GM19452 (cell line): ENCODE data around the gene PQBP1.

ENCODE experiments used
- ATAC-seq: cut with Tn5 transposase; IDR thresholded peaks from one replicate; pipeline ENCODE4 v1.9.1; 2021; ENCODE audit not compliant: unreplicated experiment

PQBP1 gene

DNA sequence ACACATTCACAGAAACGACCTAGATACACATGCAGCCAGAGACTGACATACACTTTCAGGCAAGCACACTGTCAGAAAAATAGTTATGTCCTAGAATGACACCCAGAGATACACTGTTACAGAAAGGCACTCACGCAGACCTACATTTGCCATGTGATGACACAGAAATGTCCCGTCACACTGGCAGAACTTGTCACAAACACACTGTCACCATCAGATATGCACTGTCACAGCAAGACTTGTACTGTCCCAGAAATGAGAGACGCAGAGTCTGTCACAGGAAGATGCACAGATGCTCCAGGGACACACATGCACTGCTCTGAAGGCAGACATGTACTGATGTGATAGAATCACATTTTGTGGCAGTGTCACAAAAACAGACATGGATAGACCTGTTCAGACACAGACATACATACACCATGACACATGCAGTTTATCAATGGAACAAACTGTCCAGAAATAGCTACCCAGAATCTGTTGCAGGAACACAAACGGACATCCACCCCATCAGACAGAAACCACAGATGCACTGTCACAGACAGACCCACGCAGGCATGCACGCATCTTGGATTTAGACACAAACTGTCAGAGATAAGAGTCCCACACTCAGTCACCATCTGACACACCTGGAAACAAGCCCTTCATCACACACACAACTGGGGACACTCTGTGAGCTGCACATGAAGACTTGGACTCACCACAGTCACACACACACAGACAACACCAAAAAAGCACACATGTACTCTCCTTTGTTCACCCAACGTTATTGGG, 22.4 kb downstream of the PQBP1 start:
- ATAC-seq: no peak

DNA sequence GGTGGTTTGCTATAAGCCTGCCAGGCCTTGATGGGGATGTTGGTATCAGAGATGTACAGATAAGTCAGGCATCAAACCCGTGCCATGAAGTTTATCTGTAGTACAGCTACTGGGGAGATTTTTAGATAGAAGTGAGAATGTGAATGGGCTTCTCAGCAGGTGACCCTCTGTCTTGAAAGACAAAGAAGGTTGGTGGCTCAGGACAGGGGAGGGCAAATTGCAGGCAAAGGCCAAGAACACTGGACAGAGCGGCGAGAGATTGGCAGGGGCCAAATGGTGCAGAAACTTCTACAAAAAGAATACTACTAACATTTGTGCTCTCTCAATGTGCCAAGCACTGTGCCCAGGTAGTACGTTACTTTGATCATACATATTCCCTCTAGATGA, 23.0 kb downstream of the PQBP1 start:
- ATAC-seq: no peak

DNA sequence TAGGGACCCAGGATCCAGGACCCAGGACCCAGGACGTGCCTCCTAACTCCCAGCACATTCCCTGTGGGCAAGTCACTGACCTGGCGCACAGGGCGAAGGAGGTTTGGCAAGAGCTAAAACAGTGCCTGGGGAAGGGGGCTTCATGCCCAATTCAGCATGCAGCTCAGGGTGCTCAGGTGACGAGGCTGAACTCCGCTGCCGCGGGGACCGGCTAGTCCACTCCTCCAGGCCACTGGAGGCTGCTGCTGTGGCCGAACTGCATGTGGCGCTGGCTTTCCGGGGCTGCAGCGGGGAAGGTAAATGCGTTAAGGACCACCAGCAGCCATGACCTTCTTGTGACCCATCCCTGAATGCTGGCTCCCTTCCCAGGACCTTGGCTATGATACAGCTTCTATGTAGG, 26.0 kb downstream of the PQBP1 start:
- ATAC-seq: no peak

DNA sequence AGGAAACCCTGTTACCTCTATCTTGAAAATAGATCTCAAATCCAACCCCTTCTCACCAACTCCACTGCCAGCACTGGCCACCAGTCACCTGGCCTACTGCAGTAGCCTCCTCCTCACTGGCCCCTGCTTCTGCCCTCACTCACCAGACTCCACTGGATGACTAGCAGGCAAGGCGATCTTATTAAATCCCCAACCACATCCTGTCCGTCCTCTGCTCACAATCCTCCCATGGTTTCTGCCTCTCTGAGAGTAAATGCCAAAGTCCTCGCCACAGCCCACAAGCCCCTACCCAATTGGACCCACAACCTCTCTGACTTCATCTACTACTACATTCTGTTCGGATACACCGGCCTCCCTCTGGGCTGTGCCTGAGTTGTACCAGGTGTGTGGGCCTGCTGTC, 26.5 kb downstream of the PQBP1 start:
- no peak for ATAC-seq

DNA sequence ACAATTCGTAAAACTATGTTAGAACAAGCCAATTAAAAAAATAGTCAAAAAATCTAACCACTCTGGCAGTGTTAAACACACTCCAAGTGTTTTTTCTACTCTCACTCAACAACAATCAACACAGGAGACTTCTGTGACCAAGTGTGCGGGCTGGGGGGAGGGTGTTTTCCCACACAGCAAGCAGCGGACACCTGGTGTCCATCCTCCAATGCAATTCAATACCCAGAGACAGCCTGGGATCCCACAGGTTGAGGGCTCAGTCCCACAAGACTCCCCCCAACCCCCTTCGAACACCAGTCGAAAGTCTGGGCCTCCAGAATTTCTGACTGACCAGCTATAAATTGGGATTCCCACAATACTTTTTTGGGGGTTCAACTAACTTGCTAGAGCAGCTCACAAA, 29.4 kb downstream of the PQBP1 start:
- no peak for ATAC-seq

DNA sequence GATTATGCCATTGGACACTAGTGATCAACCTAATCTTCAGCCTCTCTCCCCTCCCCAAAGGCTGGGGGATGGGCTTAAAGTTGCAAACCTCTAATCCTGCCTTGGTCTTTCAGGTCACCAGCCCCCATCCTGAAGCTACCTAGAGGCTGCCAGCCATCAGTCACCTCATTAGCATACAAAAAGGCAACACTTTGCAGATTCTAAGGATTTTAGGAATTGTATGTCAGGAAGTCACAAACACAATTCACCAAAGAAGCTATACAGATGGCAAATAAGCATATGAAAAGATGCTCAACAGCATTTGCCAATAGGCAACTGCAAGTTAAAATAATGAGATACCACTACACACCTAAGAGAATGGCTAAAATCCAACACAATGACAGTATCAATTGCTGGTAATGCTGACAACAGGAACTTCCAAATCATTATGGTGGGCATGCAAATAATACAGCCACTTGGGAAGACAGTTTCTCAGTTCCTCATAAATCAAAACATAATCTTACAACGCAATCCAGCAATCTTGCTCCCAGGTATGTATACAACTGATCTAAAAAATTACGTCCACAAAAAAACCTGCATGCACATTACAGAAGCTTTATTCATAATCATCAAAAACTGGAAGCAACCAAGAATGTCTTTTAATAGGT, 30.1 kb downstream of the PQBP1 start:
- ATAC-seq: no peak

DNA sequence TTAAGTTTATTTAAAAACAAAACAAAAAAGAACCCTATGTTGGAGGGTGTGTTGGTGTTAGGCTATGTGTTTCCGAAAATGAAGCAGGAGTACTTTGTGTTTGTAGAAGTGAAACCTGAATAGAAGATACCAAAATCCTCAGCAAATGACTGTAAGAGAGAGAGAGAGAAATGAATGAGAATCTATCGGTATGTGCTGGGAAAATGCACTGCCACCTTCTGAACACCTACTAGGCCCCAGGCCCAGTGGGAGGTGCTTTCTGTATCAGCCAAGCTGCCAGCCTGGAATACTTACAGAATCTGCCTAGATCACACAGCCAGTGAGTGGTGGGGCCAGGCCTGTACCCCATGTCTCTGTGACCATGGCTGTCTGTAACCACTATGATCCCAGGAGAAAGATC, 36.0 kb downstream of the PQBP1 start:
- no peak for ATAC-seq

DNA sequence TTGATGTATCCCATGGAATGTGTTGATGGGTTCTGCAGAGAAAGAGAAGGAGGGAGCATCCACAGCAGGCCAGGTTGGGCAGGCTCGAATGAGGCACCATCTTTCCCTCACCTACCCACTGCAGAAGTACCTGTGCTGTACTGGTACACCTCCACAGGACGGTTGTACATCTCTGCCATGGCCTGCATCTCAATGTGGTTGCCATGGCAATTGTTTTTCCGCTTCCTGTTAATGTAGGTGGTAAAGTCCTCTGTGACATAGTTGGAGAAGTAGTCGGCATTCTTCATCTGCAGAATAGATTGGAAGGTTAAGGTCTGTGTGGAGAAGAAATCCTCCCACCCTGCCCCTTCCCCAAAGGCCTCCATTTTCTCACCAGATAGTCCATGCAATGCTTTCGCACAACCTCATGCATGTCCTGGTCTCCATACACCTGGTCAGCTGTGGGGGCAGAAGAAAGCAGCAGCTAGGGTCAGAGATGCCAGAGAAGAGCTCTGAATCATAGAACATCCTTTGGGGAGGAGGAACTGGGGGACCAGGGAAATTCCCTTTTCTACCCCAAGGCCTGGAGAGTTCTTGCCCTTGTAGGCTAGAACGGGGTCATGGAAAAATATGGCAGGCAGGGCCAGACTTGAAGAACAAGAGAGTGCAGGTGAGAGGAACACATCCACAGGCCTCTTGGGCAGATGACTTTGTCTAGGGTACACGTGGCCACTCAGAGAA, 37.0 kb downstream of the PQBP1 start:
- no peak for ATAC-seq

DNA sequence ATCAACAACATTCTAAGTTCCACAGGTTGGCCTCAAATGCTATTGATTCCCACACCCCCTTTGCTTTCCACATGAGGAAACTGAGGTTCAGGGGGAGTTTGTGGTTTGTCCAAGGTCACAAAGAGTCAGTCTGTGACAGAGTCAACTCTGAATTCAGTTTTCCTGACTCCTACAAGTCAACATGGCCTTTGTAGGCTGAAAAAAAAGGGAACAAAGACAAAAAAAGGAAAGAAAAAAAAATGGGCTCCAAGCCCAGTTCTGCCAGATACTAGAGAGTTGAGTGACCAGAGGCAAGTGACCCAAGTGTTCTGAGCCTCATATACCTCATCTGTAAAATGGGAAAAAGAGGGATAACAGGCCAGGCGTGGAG, 37.6 kb downstream of the PQBP1 start:
- ATAC-seq: no peak

DNA sequence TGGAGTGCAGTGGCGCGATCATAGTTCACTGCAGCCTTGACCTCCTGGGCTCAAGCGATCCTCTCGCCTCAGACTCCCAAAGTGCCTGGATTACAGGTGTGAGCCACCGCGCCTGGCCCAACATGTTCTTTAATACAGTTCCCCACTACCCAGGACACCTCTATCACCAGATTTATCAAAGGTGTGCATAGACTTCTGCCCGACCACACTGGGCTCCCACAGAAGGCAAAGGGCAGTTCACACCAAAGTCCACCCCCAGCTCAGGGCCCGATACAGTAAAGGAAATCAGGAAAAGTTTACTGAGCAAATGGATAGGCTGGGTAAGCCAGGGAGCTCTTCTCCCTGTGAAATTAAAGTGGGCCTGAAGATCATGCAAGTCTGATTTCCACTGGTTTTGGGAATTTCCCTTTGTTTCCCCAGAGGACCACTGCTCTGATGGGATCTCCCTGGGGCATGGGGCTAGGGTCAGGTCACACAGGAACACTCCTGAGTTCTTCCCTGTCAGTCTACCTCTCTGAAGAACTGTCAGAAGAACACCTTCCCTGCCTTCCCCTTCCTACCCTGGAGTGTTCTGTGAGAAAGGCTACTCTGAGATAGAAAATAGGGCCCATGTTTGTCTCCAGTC, 38.8 kb downstream of the PQBP1 start:
- ATAC-seq: no peak

DNA sequence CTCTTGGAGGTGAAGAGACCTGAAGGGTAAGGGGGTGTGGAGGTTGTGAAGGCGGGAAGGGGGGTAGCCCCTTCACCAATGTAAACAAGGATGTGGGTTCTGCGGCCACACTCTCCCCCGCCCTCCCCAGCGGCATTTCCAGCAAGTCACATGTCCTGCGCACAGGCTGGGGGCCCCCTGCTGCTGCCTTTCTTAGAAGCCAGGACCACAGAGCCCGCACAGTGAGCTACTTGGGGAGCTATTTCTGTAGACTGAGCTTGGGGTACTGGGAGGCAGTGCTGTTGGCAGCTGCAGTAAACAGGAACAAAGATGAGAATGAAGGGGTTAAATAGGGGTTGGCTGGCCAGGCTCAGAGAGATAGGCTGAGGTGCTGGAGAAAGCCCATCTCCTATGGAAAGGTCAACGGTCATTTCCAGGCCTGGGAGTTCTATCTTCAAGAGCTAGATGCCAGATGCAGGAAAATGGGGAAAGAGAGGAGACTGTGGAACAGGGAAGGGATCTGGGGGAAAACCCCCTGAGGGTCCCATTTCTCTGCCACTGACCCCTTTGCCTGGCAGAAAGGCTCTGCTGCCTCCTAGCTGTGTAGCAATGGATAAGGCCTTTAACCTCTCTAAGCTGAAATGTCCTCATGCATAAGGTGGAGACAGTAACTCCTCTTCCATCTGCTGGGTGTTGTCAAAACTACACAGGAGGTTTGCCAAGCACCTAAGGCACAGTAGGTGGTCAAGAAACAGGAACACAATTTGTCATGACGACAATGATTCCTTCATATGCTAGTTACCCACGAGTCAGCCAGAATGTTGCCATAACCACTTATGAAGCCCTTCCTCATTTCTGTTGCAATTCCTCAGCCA, 39.6 kb downstream of the PQBP1 start:
- ATAC-seq: peak; percentile 56

DNA sequence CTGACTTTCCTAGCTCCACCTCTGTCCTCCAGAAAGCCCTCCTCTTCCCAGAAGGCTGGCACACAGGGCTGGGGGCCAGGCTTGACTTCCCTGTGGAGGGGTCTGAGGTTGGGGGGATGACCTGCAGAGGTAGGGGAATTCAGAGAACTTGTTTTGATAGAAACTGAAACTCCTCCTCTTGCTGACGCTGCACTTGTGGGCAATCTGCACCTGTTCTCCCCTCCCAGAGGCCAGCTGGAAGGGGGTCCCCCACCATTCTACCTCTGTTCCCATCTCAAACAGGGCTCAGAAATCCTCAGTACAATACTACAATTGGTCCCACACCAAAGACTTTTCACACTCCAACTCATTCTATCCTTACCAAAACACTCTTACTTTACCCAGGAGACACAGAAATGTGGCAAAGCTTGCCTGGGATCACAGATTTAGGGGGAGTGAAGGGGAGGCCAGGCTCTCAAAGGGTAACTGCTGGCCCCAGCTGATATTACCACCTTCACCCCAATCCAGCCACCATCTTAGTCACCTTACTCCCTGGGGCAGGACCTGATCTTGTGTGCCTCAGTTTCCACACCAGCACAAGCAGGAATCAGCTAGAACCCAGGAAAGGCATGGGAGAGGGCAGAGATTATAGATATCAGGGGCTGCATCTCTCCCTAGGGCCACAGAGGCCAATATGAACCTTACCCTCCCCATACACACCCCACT, 41.1 kb downstream of the PQBP1 start:
- peak; percentile 45 for ATAC-seq

DNA sequence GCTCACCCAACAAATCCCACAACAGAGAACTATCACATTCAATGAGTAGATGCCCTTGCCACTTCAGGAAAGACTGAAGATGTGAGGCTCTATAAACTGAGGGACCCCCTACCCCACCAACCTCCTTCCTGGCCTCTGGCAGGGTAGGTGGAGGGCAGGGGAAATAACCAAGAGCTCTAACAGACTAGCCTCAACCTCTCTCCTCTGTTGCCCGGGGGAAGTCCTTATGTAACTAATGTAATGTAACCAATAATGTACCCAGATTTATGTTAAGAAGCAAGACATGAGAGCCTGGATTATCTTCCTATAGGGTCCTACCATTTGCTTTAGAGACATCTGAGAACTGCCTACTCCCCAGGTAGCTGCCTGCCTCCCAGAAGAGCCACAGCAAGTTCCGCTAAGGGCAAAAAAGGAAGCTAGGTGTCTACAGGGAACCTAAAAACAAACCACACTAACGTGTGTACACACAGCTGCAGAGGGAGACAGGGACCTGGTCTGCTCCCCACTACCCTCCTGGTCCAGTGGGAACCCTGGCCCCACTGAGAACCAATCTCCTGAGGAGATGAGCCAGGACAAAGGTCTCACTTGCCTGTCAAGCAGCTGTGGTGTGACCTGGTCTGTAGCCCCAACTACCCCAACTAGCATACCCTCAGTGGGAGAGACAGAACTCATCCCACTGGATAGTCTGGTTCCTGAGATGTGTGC, 41.9 kb downstream of the PQBP1 start:
- no peak for ATAC-seq

DNA sequence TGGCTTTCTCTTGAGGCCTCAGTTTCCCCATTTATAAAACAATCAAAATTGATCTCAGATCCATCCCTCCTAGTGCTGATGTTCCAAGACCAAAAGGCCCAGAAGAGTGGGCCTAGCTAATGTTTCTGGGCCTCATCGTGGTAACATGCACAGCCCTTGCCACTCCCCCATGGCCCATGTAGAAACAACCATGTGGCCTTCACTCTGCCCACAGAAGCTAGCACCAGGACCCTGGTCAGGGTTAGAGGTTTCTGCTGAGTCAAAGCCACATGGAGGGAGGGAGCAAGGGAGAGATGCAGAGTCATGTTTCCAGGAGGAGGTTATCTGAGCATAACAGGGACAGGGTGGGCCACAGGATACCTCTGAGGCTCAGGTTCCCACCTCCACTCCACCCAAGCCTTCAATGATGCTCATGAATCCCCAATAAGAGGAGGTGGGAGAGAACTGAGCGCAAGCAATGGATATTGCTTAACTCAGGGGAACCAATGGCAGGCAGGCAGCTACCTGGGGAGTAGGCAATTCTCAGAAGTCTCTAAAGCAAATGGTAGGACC, 42.8 kb downstream of the PQBP1 start:
- no peak for ATAC-seq

DNA sequence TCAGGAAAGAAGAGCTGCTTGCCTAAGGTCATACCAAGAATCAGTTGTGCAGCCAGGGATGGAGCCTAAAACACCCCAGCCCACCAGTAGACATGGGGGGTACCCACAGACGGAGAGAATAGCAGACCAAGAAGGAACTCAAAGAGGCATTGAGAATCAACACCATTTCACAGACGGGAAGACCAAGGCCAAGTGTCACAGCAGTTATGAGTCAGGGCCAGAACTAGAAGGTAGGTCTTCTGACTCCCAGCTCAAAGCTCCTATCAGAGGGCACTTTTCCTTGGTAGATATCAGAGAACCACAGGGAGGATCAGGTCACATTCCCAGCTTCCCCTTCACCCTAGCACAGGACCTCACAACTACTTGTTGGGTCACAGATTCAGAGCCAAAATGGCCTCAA, 45.2 kb downstream of the PQBP1 start:
- ATAC-seq: no peak

DNA sequence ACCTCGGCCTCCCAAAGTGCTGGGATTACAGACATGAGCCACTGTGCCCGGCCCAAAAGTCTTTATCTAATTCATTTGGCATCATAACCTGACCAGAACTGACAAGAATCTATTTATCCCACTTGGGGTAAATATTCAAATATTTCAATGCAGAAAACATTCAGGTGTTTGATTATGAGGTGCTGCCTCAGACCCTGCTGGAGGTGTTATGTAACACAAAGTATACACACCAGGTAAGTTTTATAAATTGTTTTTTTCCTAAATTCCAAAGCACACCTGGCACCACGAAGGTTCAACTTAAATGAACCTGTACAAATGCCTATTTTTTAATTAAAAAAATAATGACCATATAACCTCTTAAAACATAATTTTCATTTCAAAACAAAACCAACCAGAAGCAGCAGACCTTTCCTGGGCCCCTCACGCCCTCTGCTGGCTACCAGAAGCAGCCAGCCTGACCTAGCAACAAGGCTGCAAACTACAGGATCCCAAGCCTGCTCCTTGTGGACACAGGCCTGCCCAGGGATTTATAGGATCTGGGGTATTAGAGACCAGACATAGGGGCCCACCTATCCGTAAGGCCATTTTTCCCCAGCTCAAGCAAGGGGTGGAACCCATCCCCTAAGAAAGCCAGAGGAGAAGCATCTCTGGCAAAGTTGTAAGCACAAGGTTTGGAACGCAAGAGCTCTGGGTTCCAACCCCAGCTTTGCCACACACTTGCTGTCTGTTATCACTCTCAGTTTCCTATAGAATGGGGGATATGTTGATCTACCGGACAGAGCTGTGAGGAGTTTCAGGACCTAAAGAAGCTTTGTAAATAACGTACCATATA, 48.0 kb downstream of the PQBP1 start:
- no peak for ATAC-seq

DNA sequence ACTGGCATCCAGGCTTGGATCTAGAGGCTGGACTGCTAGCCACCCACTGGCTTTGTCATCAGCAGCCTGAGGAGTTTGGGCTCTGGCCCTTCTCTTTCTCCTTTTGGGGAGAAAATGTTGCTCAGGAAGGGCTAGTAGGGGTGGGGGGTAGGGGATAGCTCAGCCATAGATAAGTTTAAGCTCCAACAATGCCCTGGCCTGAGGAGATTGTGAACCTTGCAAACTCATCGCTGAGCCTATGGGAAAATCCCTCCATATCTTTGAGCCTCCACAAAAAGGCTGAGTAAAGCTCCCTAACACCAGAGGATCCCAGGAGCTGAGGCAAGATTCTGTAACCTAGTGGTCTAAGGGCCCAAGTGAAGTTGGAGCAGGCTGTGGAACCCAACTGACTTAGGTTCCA, 50.9 kb downstream of the PQBP1 start:
- no peak for ATAC-seq
